Measurements from ENCODE around the gene SGCA. TPM values are rescaled to one million over a fixed set of nuclear protein-coding genes. Genes with fewer than 3 reads are reported as not detected.

Gene SGCA
- total and polyA plus RNA-seq, 10 of the 15 experiments (the other 5 are each of a cell fraction or from before 2014, with no cell fraction given): 0.13 to 2.2 (median 0.50) TPM; not detected in 2

DNA sequence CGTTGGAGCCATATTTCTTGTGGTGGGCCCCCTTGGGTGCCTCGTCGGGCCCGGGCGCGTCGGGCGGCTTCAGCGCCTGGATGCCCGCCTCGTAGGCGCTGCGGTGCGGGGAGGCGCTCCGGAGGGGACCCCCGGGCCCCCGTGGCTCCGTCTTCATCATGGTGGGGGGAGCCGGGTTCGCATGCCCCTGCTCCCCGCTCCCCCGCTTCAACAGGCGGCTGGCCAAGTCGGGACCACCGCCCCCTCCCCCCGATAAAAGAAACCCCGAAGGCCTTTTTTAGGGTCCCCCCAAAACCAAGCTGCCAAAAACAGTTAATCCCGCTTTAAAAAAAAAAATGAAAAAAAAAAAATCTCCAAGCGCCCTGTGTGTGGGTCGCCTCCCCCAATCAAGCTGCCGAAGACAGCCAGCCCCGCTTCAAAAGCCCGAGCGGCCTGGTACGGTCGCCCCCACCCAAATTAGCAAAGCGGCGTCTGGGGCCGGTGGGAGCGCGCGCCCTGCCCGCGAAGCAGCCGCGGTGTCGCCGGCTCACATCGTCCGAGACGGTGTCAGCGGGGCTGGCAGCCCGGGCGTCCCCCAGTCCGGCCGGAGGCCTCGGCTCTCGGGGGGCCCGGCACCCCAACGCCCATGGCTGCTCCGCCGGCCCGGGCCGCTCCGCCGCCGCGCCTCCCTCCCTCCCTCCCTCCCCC lies 15.3 kb upstream of the SGCA start, which contains the start of gene PPP1R9B:
TSS of gene PPP1R9B (minus strand) at position 324 of the 687 bp plus-strand sequence. CDS start at position 160, 164 bp downstream.
- Histone ChIP-seq H2AFZ (ENCODE audit: control insufficient read depth, low read depth, low read length) (peak within 1 kb of the TSS; percentile 71), H3K4me1 (ENCODE audit: control insufficient read depth, insufficient read depth, low read length) (peaks cover 49% of the 10 kb centered on the region), H3K9ac (ENCODE audit: control insufficient read depth, insufficient read depth, low read length) (peak within 1 kb of the TSS; percentile 88), H4K20me1 (ENCODE audit: control insufficient read depth, insufficient read depth) (no peaks in the 10 kb centered on the region; the same call in none of the 2 replicates), H3K27me3 (replicated peaks in 1 of 2; ENCODE audit: control insufficient read depth in 2 of 2, insufficient read depth in 2 of 2, low read length in 1 of 2) (no peaks in the 10 kb centered on the region), H3K79me2 (ENCODE audit: control insufficient read depth, insufficient read depth, low read length) (peaks cover 61% of the 10 kb centered on the region), H3K4me2 (ENCODE audit: control insufficient read depth, insufficient read depth) (peak within 1 kb of the TSS; percentile 89), H3K4me3 (peak within 1 kb of the TSS; percentile 95), H3K27ac (ENCODE audit: control insufficient read depth, insufficient read depth) (peak within 1 kb of the TSS; percentile 89), H3K9me3 (replicated peaks; ENCODE audit: control insufficient read depth, insufficient read depth, low read length) (no peaks in the 10 kb centered on the region), H3K36me3 (ENCODE audit: control insufficient read depth in 2 of 2, insufficient read depth in 2 of 2, low read length in 1 of 2) (peaks cover 0 to 6% of the 10 kb centered on the region in 2 experiments; a peak in 3 of 4 replicates)
- ChIA-PET CTCF (interaction anchor here (0.7 to 9.3 kb wide), 9 partner anchors 10 to 58 kb away, joined by 3 to 99 read pairs (median 13); no protein-coding TSS in a partner anchor), POLR2A (interaction anchor here (0.6 to 2.7 kb wide), 8 partner anchors 10 to 1881 kb away, joined by 3 to 18 read pairs (median 3); no protein-coding TSS in a partner anchor), RAD21 (ENCODE audit: unreplicated experiment) (interaction anchor here (2.3 to 3.5 kb wide), 3 partner anchors 11 to 56 kb away, joined by 12 to 17 read pairs (median 15); partner anchors contain the start of gene SGCA), SMC1A (ENCODE audit: uncharacterized antibody, unreplicated experiment) (interaction anchor here (1.0 to 3.6 kb wide), 5 partner anchors 11 to 56 kb away, joined by 3 to 31 read pairs (median 4); no protein-coding TSS in a partner anchor)
- TSS peak; percentile 56 for BruUV-seq (replicated peaks)
- WGBS (ENCODE audit: insufficient coverage, insufficient replicate concordance, low lambda C conversion rate, missing lambda C conversion rate): under 1% methylated on average over 52 of the region's 69 CpGs
- in situ Hi-C loops (cut with MboI) (no loop called here), intact Hi-C loops (cut with micrococcal nuclease; ENCODE audit: unreplicated experiment) (no loop called here)
- DNase-seq (ENCODE audit: low read depth, low spot score): no peak
- peak; percentile 39 for TF ChIP-seq LARP7 (IDR thresholded peaks at IDR 0.05)
- TF ChIP-seq, protein P1, sequence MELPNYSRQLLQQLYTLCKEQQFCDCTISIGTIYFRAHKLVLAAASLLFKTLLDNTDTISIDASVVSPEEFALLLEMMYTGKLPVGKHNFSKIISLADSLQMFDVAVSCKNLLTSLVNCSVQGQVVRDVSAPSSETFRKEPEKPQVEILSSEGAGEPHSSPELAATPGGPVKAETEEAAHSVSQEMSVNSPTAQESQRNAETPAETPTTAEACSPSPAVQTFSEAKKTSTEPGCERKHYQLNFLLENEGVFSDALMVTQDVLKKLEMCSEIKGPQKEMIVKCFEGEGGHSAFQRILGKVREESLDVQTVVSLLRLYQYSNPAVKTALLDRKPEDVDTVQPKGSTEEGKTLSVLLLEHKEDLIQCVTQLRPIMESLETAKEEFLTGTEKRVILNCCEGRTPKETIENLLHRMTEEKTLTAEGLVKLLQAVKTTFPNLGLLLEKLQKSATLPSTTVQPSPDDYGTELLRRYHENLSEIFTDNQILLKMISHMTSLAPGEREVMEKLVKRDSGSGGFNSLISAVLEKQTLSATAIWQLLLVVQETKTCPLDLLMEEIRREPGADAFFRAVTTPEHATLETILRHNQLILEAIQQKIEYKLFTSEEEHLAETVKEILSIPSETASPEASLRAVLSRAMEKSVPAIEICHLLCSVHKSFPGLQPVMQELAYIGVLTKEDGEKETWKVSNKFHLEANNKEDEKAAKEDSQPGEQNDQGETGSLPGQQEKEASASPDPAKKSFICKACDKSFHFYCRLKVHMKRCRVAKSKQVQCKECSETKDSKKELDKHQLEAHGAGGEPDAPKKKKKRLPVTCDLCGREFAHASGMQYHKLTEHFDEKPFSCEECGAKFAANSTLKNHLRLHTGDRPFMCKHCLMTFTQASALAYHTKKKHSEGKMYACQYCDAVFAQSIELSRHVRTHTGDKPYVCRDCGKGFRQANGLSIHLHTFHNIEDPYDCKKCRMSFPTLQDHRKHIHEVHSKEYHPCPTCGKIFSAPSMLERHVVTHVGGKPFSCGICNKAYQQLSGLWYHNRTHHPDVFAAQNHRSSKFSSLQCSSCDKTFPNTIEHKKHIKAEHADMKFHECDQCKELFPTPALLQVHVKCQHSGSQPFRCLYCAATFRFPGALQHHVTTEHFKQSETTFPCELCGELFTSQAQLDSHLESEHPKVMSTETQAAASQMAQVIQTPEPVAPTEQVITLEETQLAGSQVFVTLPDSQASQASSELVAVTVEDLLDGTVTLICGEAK (IDR thresholded peaks at IDR 0.05; ENCODE audit: borderline replicate concordance): no peak
- TF ChIP-seq CHD1 (IDR thresholded peaks at IDR 0.05; ENCODE audit: low read depth, low read length): 0 out of 2 replicates have a peak, but pooled peaks have one; percentile 26
- peak; percentile 58; the same call in 1 of the 2 replicates for TF ChIP-seq BACH1 (IDR thresholded peaks at IDR 0.05; ENCODE audit: borderline replicate concordance)
- TF ChIP-seq, protein P2, sequence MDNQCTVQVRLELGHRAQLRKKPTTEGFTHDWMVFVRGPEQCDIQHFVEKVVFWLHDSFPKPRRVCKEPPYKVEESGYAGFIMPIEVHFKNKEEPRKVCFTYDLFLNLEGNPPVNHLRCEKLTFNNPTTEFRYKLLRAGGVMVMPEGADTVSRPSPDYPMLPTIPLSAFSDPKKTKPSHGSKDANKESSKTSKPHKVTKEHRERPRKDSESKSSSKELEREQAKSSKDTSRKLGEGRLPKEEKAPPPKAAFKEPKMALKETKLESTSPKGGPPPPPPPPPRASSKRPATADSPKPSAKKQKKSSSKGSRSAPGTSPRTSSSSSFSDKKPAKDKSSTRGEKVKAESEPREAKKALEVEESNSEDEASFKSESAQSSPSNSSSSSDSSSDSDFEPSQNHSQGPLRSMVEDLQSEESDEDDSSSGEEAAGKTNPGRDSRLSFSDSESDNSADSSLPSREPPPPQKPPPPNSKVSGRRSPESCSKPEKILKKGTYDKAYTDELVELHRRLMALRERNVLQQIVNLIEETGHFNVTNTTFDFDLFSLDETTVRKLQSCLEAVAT (IDR thresholded peaks at IDR 0.05): peak; percentile 54
- TF ChIP-seq MEF2B (IDR thresholded peaks at IDR 0.05; ENCODE audit: partially characterized antibody, poor library complexity, severe bottlenecking): no peak
- no peak for TF ChIP-seq YY1 (IDR thresholded peaks at IDR 0.05; ENCODE audit: low read depth, low read length)
- TF ChIP-seq, protein P3, sequence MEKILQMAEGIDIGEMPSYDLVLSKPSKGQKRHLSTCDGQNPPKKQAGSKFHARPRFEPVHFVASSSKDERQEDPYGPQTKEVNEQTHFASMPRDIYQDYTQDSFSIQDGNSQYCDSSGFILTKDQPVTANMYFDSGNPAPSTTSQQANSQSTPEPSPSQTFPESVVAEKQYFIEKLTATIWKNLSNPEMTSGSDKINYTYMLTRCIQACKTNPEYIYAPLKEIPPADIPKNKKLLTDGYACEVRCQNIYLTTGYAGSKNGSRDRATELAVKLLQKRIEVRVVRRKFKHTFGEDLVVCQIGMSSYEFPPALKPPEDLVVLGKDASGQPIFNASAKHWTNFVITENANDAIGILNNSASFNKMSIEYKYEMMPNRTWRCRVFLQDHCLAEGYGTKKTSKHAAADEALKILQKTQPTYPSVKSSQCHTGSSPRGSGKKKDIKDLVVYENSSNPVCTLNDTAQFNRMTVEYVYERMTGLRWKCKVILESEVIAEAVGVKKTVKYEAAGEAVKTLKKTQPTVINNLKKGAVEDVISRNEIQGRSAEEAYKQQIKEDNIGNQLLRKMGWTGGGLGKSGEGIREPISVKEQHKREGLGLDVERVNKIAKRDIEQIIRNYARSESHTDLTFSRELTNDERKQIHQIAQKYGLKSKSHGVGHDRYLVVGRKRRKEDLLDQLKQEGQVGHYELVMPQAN (conservative IDR thresholded peaks at IDR 0.05): peak; percentile 15; the same call in 1 of the 2 replicates
- TF ChIP-seq BCL11A (IDR thresholded peaks at IDR 0.05; ENCODE audit: low read depth, low read length): 0 out of 2 replicates have a peak, but pooled peaks have one; percentile 3
- no peak for ATAC-seq
- FAIRE-seq: no peak

All from GM12878 (cell line).